Activated T-cell treated with anti-CD3 and anti-CD28 coated beads, Interleukin-2, amount 50 U/mL, for 72 hours (primary cell): ENCODE data around the gene HLTF. TPM values are rescaled to one million over a fixed set of nuclear protein-coding genes. Genes with fewer than 3 reads are reported as not detected.
A peak's percentile ranks its signal among the peaks of the same experiment; 100 is the strongest.

Experiments
- ATAC-seq, 2 donors: fragments of 150-1000 bp; cut with Tn5 transposase; replicated peaks in 1 of 2; 2 replicates each; pipeline ENCODE4 v1.10.0; 2021; ENCODE audit warnings: moderate library complexity in 2 of 2, mild to moderate bottlenecking in 1 of 2
- DNase-seq, 2 donors: peaks; one replicate each; pipeline ENCODE4 v3.0.0; 2021 to 2022; ENCODE audit warnings: mixed read lengths in 1 of 2
- H3K27ac Mint-ChIP-seq: one replicate; pipeline ENCODE4 v1.8.0; 2022; ENCODE audit warnings: mild to moderate bottlenecking, moderate library complexity, mixed read lengths
- H3K27me3 Mint-ChIP-seq: one replicate; pipeline ENCODE4 v1.8.0; 2022; ENCODE audit warnings: low read depth, mixed read lengths
- H3K36me3 Mint-ChIP-seq, 2 donors: one replicate each; pipeline ENCODE4 v1.8.0; 2022; ENCODE audit warnings: mixed read lengths in 2 of 2, mild to moderate bottlenecking in 1 of 2; ENCODE audit not compliant: insufficient read depth in 2 of 2
- H3K4me1 Mint-ChIP-seq: one replicate; pipeline ENCODE4 v1.8.0; 2022; ENCODE audit warnings: low read depth, mixed read lengths
- H3K4me3 Mint-ChIP-seq, 2 donors: one replicate each; pipeline ENCODE4 v1.8.0; 2022; ENCODE audit warnings: mild to moderate bottlenecking in 2 of 2, mixed read lengths in 2 of 2, moderate library complexity in 2 of 2
- H3K9me3 Mint-ChIP-seq, 2 donors: one replicate each; pipeline ENCODE4 v1.8.0; 2022; ENCODE audit warnings: mixed read lengths in 2 of 2
- total RNA-seq, 2 donors: library from RNA; stranded (reverse); gene quantifications; one replicate each; pipeline ENCODE4 v1.2.3, GENCODE V29; 2022

HLTF gene
- total RNA-seq, 2 donors from 2014 or later, result 28.0 to 31.9 TPM

DNA sequence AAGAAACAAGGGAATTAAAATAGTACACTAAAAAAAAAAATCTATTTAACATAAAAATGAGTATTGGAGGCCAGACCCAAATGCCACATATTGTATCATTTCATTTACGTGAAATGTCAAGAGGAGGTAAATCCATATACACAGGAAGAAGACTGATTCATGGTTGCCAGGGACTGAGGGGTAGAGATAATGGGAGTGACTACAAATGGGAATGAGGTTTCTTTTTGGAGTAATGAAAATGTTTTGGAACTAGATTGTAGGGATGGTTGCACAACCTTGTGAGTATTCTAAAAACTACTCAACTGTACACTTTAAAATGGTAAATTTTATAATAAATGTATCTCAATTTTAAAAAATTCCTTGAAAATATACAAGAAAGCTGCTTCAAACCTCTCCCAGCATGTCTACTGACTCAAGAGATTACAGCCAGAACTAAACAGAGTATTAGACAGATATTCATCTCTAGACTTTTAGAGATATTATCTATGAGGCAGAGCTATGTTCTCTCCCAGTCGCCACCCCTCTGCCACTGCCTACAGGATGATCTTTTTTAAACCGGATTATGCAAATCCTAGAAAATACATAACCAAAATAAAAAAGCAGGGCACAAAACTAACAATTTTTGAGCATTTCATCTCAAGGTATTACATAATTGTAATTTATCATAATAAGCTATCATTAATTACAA, 6.2 kb downstream of the HLTF start:
- H3K36me3 Mint-ChIP-seq, result peaks cover 2% of the 10 kb centered on the region in 2 donors
- no peaks in the 10 kb centered on the region for H3K9me3 Mint-ChIP-seq
- H3K4me3 Mint-ChIP-seq, result no peak overlapping the region
- no peak overlapping the region for H3K27ac Mint-ChIP-seq
- DNase-seq (no peak), ATAC-seq (no peak)
- H3K4me1 Mint-ChIP-seq, result peaks cover 17% of the 10 kb centered on the region
- H3K27me3 Mint-ChIP-seq, result no peaks in the 10 kb centered on the region

DNA sequence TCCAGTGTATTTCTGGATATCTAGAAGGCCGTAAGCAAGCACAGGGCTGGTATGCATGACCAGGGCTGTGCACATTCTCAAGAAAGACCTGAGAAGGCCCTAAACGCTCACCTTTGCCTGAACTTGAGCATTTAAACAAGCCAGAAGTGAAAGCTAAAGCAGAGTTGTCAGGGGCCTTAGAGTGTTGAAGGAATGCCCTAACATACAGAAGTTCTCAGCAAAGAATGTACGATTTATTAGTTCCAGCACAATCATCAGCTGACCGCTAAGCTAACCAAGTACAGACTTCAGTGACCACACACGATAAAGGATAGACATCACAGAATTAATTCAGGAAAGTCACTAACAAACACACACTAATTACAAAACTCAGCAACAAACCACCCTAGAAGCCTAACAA, 8.7 kb downstream of the HLTF start:
- DNase-seq (no peak), ATAC-seq (no peak)
- Mint-ChIP-seq H3K9me3 (no peaks in the 10 kb centered on the region), H3K4me1 (no peaks in the 10 kb centered on the region), H3K36me3 (no peaks in the 10 kb centered on the region), H3K27ac (no peak overlapping the region), H3K4me3 (no peak overlapping the region), H3K27me3 (no peaks in the 10 kb centered on the region)

DNA sequence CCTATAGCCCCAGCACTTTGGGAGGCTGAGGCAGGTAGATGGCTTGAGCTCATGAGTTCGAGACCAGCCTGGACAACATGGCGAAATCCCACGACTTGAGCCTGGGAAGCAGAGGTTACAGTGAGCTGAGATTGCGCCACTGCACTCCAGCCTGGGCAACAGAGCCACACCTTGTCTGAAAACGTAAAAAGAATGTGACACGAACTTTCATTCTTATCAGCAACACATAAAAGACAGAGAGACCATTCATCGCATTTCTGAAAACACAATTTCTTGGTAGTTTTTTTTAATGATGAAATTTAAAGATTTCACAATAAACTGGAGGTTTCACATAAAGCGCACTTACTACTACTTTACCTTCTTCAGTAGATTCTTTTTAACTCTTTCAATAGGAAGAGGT, 18.4 kb downstream of the HLTF start:
- Mint-ChIP-seq H3K9me3 (no peaks in the 10 kb centered on the region), H3K27me3 (no peaks in the 10 kb centered on the region), H3K4me3 (no peak overlapping the region), H3K36me3 (peaks cover 0 to 2% of the 10 kb centered on the region in 2 donors), H3K4me1 (no peaks in the 10 kb centered on the region), H3K27ac (no peak overlapping the region)
- no peak for ATAC-seq
- DNase-seq, result no peak

DNA sequence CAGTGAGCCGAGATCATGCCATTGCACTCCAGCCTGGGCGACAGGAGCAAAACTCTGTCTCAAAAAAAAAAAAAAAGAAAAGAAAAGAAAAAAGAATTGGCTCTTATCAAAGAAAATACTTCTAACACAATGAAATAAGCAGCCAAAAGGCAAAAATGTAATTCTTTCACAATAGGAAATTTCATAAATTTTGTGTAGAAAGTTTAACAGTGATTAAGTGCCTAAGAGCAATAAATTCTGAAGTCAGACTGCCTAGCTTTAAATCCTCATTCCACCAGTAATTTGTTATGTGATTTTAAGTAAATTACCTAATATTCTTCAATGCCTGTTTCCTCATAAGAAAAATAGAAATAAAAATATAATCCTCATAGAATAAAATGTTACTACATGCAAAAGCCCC, 24.6 kb downstream of the HLTF start:
- no peak overlapping the region for H3K4me3 Mint-ChIP-seq
- H3K27ac Mint-ChIP-seq, result no peak overlapping the region
- H3K36me3 Mint-ChIP-seq, result peaks cover 0 to 9% of the 10 kb centered on the region in 2 donors
- no peak for ATAC-seq
- H3K4me1 Mint-ChIP-seq, result no peaks in the 10 kb centered on the region
- H3K9me3 Mint-ChIP-seq, result no peaks in the 10 kb centered on the region
- no peaks in the 10 kb centered on the region for H3K27me3 Mint-ChIP-seq
- DNase-seq, result no peak

DNA sequence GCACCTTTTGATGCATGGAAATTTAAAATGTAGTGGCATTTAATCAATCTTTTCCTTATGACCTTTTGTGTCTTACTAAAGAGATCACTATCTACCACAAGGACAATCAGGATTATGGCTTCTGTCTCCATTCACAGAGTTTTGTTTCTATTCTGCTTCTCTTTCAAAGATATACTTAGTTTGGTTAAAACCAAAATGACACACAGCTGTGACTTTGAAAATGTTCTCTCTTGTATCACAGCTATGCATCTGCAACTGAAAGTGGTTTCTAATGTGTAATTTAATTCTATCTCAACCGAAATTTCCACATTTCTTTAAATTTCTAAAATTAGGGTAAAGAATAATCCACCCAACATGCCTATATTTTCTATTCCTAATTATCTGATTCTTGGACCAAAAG, 27.7 kb downstream of the HLTF start:
- no peak overlapping the region for H3K27ac Mint-ChIP-seq
- H3K27me3 Mint-ChIP-seq, result no peaks in the 10 kb centered on the region
- H3K36me3 Mint-ChIP-seq, result peaks cover 10 to 22% of the 10 kb centered on the region in 2 donors
- peaks cover 0 to 4% of the 10 kb centered on the region in 2 donors for H3K9me3 Mint-ChIP-seq
- H3K4me1 Mint-ChIP-seq, result no peaks in the 10 kb centered on the region
- no peak overlapping the region for H3K4me3 Mint-ChIP-seq
- DNase-seq (no peak), ATAC-seq (no peak)

DNA sequence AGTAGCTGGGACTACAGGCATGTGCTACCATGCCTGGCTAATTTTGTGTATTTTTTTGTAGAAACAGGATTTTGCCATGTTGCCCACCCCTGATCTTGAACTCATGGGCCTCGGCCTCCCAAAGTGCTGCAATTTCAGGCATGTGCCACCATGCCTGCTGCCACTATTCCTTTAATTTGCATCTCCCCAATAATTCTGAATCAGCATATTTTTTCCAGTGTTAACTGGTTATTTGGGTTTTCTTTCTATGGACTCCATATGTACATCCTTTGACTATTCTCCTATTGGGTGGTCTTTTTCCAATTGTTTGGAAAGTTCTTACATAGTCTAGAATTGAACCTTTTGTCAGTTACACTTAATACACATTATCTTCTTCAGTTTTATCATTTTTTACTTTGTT, 28.1 kb downstream of the HLTF start:
- Mint-ChIP-seq H3K4me3 (no peak overlapping the region), H3K4me1 (no peaks in the 10 kb centered on the region), H3K27ac (no peak overlapping the region), H3K9me3 (peaks cover 1 to 4% of the 10 kb centered on the region in 2 donors), H3K36me3 (peaks cover 13 to 24% of the 10 kb centered on the region in 2 donors), H3K27me3 (no peaks in the 10 kb centered on the region)
- no peak for DNase-seq
- ATAC-seq, result no peak

DNA sequence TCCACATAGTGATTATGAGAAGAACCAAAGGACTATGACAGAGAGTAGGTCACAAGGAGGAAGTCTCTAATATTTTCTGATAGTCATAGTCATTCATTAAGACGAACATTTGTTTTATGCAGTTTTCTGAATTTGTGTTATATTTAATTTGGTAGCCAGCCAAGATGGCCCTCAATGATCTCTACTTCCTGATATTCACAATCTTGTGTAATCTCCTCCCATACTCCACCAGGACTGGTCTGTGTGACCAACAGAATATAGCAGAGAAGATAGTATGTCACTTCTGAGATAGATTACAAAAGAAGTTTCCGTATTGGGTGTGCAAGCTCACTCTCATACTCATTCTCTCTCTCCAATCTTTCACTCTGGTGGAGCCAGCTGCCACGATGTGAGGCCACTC, 30.8 kb downstream of the HLTF start:
- no peak overlapping the region for H3K27ac Mint-ChIP-seq
- H3K36me3 Mint-ChIP-seq, result peaks cover 18 to 35% of the 10 kb centered on the region in 2 donors
- DNase-seq, result no peak
- H3K9me3 Mint-ChIP-seq, result peaks cover 4% of the 10 kb centered on the region in 2 donors
- ATAC-seq, result no peak
- no peak overlapping the region for H3K4me3 Mint-ChIP-seq
- no peaks in the 10 kb centered on the region for H3K27me3 Mint-ChIP-seq
- no peaks in the 10 kb centered on the region for H3K4me1 Mint-ChIP-seq

DNA sequence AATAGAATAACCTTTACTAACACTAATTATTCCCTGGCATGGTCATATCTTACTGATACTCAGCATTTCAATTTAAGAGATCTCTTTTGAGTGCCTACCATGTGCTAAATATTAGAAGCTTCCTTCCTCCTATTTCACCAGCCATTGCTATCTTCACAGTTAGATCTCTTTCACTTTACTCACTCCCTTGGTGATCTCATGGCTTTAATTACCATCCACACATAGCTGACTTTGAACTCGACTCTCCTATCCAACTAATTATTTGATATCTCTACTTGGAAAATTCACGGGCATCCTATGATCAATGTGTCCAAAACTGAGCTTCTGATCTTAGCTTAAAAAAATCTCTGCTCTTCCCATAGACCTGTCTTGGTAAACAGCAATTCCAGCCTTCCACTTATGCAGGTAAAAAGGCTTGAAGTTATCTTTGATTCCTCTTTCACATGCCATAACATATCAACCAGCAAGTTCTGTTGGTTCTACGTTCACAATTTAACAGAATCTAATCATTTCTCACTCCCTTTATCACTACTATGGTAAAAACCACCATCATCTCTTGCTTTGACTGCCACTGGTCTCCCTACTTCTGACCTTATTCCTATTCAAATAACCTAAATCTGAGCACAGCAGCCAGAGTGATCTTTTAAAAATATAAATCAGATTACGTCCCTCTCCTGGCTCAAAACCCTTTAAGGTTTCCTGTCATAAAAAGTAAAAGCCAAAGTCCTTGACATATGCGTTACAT, 41.8 kb downstream of the HLTF start:
- DNase-seq (no peak), ATAC-seq (peak in 1 of 2 donors; percentile 33)
- H3K36me3 Mint-ChIP-seq, result peaks cover 1 to 8% of the 10 kb centered on the region in 2 donors
- H3K27me3 Mint-ChIP-seq, result no peaks in the 10 kb centered on the region
- H3K4me3 Mint-ChIP-seq, result no peak overlapping the region
- peak overlapping the region; percentile 8 for H3K27ac Mint-ChIP-seq
- H3K4me1 Mint-ChIP-seq, result peaks cover 15% of the 10 kb centered on the region
- no peaks in the 10 kb centered on the region for H3K9me3 Mint-ChIP-seq

DNA sequence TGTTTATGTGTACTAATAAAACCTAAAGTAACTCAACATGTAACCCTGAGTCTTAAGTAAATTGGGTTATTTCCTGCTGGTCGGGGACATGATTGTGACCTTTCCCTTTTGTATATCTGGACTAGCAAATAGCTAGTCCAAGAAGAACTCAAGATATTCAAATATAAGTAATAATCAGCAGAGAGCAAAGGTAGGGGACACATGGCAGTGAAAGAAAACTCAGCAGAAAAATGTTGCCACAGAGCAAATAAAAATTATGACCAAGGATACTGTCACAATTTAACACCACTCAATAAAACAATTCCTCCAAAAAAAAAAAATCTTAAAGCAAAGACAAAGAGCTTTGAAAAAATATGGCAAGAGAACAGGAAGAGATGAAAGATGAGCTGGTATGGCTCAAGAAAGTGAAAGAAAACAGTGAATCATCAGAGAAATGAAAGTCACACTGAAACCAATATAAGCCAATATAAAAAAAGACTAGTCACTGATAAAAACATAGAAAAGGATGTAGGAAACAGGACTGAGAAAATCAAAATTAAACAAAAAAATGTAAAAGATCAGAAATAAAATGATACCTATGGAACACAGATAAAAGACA, 43.4 kb downstream of the HLTF start:
- Mint-ChIP-seq H3K27me3 (no peaks in the 10 kb centered on the region), H3K4me3 (peak overlapping the region in 1 of 2 donors; percentile 91), H3K36me3 (peaks cover 0 to 8% of the 10 kb centered on the region in 2 donors), H3K4me1 (peaks cover 15% of the 10 kb centered on the region), H3K27ac (peak overlapping the region; percentile 90), H3K9me3 (no peaks in the 10 kb centered on the region)
- ATAC-seq (peak; percentile 65 to 72), DNase-seq (no peak)

DNA sequence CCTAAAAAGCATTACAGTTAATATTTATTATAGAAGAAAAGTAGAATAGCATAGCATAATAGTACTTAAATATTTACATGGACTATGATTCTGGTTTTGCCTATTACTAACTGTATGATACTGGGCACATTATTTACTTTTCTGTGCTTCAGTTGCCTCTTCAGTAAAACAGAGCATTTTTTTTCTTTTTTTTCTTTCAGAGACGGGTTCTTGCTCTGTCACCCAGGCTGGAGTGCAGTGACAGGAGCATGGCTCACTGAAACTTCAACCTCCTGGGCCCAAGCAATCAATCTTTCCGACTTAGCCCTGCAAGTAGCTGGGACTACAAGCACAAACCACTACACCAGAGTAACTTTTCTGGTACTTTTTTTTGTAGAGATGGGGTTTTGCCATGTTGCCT, 48.0 kb downstream of the HLTF start:
- no peaks in the 10 kb centered on the region for H3K9me3 Mint-ChIP-seq
- peaks cover 0 to 11% of the 10 kb centered on the region in 2 donors for H3K36me3 Mint-ChIP-seq
- no peak overlapping the region for H3K4me3 Mint-ChIP-seq
- ATAC-seq (no peak), DNase-seq (no peak)
- peaks cover 13% of the 10 kb centered on the region for H3K4me1 Mint-ChIP-seq
- H3K27ac Mint-ChIP-seq, result no peak overlapping the region
- no peaks in the 10 kb centered on the region for H3K27me3 Mint-ChIP-seq

DNA sequence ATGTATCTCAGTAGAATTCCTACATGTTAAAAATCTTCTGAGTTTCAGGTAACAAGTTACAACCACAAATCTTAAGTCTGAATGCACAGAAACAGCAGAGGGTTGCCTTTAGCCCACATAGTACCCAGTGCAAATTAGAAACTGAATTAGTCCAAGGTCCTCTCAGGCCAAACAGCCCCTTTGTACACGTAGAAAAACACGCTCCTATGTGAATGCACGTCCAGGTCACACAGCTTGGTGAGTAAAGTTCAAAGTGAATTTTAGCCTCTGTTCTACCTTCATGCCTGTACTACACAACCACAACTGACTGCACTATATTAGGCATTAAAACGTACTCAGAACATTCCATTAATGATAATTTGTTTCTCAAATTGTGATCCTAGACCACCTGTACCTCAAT, 48.6 kb downstream of the HLTF start:
- H3K4me1 Mint-ChIP-seq, result peaks cover 7% of the 10 kb centered on the region
- ATAC-seq (no peak), DNase-seq (no peak)
- no peak overlapping the region for H3K4me3 Mint-ChIP-seq
- H3K36me3 Mint-ChIP-seq, result peaks cover 0 to 11% of the 10 kb centered on the region in 2 donors
- H3K9me3 Mint-ChIP-seq, result no peaks in the 10 kb centered on the region
- H3K27me3 Mint-ChIP-seq, result no peaks in the 10 kb centered on the region
- H3K27ac Mint-ChIP-seq, result no peak overlapping the region

DNA sequence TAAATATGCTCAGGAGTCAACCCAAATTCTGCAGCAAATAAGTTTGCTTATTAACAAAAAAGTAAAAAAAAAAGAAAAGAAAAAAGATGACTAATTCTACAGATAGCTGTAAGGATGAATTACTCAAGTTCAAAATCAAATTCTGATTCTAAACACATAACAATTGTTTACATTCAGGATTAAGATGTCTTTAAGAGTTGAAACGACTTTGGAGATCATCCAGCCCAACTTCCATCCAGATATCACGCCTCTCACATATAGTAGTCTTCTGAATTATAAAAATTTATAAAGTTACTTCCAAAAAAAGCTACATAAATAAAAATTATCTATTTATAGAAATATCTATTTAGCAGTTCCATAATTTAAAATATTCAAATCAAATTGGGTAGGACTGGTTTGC, 55.2 kb downstream of the HLTF start:
- Mint-ChIP-seq H3K27me3 (no peaks in the 10 kb centered on the region), H3K4me3 (no peak overlapping the region), H3K4me1 (no peaks in the 10 kb centered on the region), H3K36me3 (peaks cover 0 to 7% of the 10 kb centered on the region in 2 donors), H3K9me3 (no peaks in the 10 kb centered on the region), H3K27ac (no peak overlapping the region)
- DNase-seq, result no peak
- no peak for ATAC-seq

DNA sequence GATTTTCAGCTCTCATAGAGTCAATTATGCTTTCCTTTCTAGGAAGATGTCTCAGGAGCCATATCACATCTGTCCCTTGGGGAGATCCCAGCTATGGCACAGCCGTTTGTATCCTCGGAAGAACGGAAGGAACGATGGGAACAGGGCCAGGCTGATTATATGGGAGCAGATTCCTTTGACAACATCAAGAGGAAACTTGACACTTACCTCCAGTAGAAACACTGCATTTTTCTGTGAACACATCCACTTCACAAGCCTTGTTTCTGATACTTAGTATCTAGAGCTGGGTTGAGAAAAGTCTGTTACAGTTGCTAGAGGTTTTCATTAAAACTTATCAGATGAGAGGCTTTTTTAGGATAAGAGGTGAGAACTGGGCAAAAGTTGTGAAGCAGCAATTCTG, 59.6 kb downstream of the HLTF start:
- Mint-ChIP-seq H3K27me3 (no peaks in the 10 kb centered on the region), H3K4me1 (no peaks in the 10 kb centered on the region), H3K27ac (no peak overlapping the region), H3K4me3 (no peak overlapping the region), H3K36me3 (peaks cover 6 to 14% of the 10 kb centered on the region in 2 donors), H3K9me3 (peaks cover 0 to 3% of the 10 kb centered on the region in 2 donors)
- no peak for ATAC-seq
- no peak for DNase-seq
